CD4-positive, alpha-beta memory T cell (primary cell): ENCODE data around the gene PIGA. TPM values are rescaled to one million over a fixed set of nuclear protein-coding genes. Genes with fewer than 3 reads are reported as not detected.

ENCODE experiments used
- CTCF ChIA-PET: fragments of 350-600 bp; sonication (Branson Sonifier 250); formaldehyde crosslinking; loops from one replicate; lab custom pipeline; 2021; ENCODE audit warnings: inconsistent platforms; ENCODE audit not compliant: partially characterized antibody; lab: Charles Lee
- POLR2A ChIA-PET: fragments of 350-600 bp; sonication (Branson Sonifier 250); formaldehyde crosslinking; loops from one replicate; lab custom pipeline; 2021; ENCODE audit not compliant: partially characterized antibody; lab: Charles Lee
- DNase-seq, 5 donors: peaks; one replicate each; pipeline versions ENCODE4 v3.0.0 to v3.0.0-alpha.2; 2020 to 2022; ENCODE audit warnings: mixed read lengths in 1 of 5
- H3K27ac ChIP-seq: one replicate; pipeline ENCODE4 v1.7.0; 2013; ENCODE audit warnings: low read depth, low read length
- H3K27me3 ChIP-seq: 2 replicates; pipeline ENCODE4 v1.7.0; 2013; ENCODE audit warnings: mild to moderate bottlenecking, low read length, moderate library complexity; ENCODE audit not compliant: insufficient read depth
- H3K36me3 ChIP-seq: 2 replicates; pipeline ENCODE4 v1.7.0; 2013; ENCODE audit warnings: mild to moderate bottlenecking, low read length, moderate library complexity; ENCODE audit not compliant: insufficient read depth
- H3K4me1 ChIP-seq: 2 replicates; pipeline ENCODE4 v1.7.0; 2013; ENCODE audit warnings: mild to moderate bottlenecking, low read length, moderate library complexity; ENCODE audit not compliant: insufficient read depth
- H3K4me3 ChIP-seq, 2 donors: one replicate each; pipeline ENCODE4 v1.7.0; 2013; ENCODE audit warnings: low read length in 2 of 2, mild to moderate bottlenecking in 1 of 2
- H3K9me3 ChIP-seq, 2 donors: one replicate each; pipeline ENCODE4 v1.7.0; 2013; ENCODE audit warnings: low read length in 2 of 2, control low read depth in 1 of 2; ENCODE audit not compliant: control insufficient read depth in 1 of 2
- H3K27ac Mint-ChIP-seq, 7 donors: one replicate each; pipeline ENCODE4 v1.8.0; 2020 to 2021; ENCODE audit warnings: mixed read lengths in 7 of 7, mild to moderate bottlenecking in 6 of 7, inconsistent platforms in 3 of 7, moderate library complexity in 3 of 7
- H3K27me3 Mint-ChIP-seq, 2 donors: one replicate each; pipeline ENCODE4 v1.8.0; 2020 to 2021; ENCODE audit warnings: mixed read lengths in 2 of 2
- H3K36me3 Mint-ChIP-seq, 2 donors: one replicate each; pipeline ENCODE4 v1.8.0; 2020 to 2021; ENCODE audit warnings: mixed read lengths in 2 of 2, inconsistent platforms in 1 of 2, mild to moderate bottlenecking in 1 of 2
- H3K4me1 Mint-ChIP-seq, 4 donors: one replicate each; pipeline ENCODE4 v1.8.0; 2020 to 2021; ENCODE audit warnings: mixed read lengths in 4 of 4, mild to moderate bottlenecking in 1 of 4
- H3K4me3 Mint-ChIP-seq, 8 donors: one replicate each; pipeline ENCODE4 v1.8.0; 2020 to 2021; ENCODE audit warnings: mixed read lengths in 8 of 8, mild to moderate bottlenecking in 7 of 8, moderate library complexity in 6 of 8, inconsistent platforms in 3 of 8
- H3K9me3 Mint-ChIP-seq, 8 donors: one replicate each; pipeline ENCODE4 v1.8.0; 2020 to 2021; ENCODE audit warnings: mixed read lengths in 8 of 8, mild to moderate bottlenecking in 5 of 8, inconsistent platforms in 3 of 8, moderate library complexity in 1 of 8
- intact Hi-C: fragments of 100-400 bp; cut with micrococcal nuclease; formaldehyde crosslinking; loops from one replicate; pipeline ENCODE4 v1.15.1; 2023
- polyA plus RNA-seq, 2 donors: library from polyadenylated mRNA; unstranded; fragments of 300-500 nt; fragmentation: Illumina TruSeq; gene quantifications; one replicate each; pipeline ENCODE4 v1.2.3, GENCODE V29; 2021
- total RNA-seq, 2 experiments: library from RNA; stranded (reverse); gene quantifications; one replicate each; pipeline ENCODE4 v1.2.3, GENCODE V29; 2021

The PIGA gene
- total and polyA plus RNA-seq, 4 experiments from 2014 or later = 6.4 to 32.3 (median 18.0) TPM

GRCh38 chrX:15322072-15322471, 13.3 kb downstream of the PIGA start:
- Mint-ChIP-seq H3K4me3 (no peak overlapping the region), H3K36me3 (peaks cover 16 to 46% of the 10 kb centered on the region in 2 donors), H3K27me3 (no peaks in the 10 kb centered on the region), H3K9me3 (no peaks in the 10 kb centered on the region), H3K4me1 (no peaks in the 10 kb centered on the region), H3K27ac (no peak overlapping the region)
- ChIA-PET CTCF (no interaction called here), POLR2A (no interaction called here)
- DNase-seq = no peak
- Histone ChIP-seq H3K27ac (no peak overlapping the region), H3K9me3 (no peaks in the 10 kb centered on the region), H3K27me3 (no peaks in the 10 kb centered on the region), H3K4me1 (no peaks in the 10 kb centered on the region), H3K36me3 (peaks cover 4% of the 10 kb centered on the region), H3K4me3 (no peak overlapping the region)
- intact Hi-C loops = no loop called here

- H3K27ac Mint-ChIP-seq = peak overlapping the region in 1 of 7 donors; percentile 48
Observed at GRCh38 chrX:15321447-15321846, 13.9 kb downstream of the PIGA start.

GRCh38 chrX:15320297-15320696, 15.0 kb downstream of the PIGA start:
- no peak for DNase-seq
- no peaks in the 10 kb centered on the region for H3K27me3 ChIP-seq
- H3K4me3 Mint-ChIP-seq = no peak overlapping the region
- intact Hi-C loops = no loop called here
- CTCF ChIA-PET = no interaction called here
- no peaks in the 10 kb centered on the region for H3K4me1 ChIP-seq
- H3K27me3 Mint-ChIP-seq = no peaks in the 10 kb centered on the region
- peaks cover 16 to 46% of the 10 kb centered on the region in 2 donors for H3K36me3 Mint-ChIP-seq
- H3K4me1 Mint-ChIP-seq = no peaks in the 10 kb centered on the region
- no peak overlapping the region for H3K27ac ChIP-seq
- peaks cover 4% of the 10 kb centered on the region for H3K36me3 ChIP-seq
- no peak overlapping the region for H3K27ac Mint-ChIP-seq
- no peaks in the 10 kb centered on the region for H3K9me3 Mint-ChIP-seq
- no peaks in the 10 kb centered on the region for H3K9me3 ChIP-seq
- H3K4me3 ChIP-seq = no peak overlapping the region
- POLR2A ChIA-PET = no interaction called here

More at GRCh38 chrX:15321447-15321846, 13.9 kb downstream of the PIGA start:
- Histone ChIP-seq H3K4me3 (no peak overlapping the region), H3K36me3 (peaks cover 4% of the 10 kb centered on the region), H3K27ac (no peak overlapping the region), H3K27me3 (no peaks in the 10 kb centered on the region), H3K9me3 (no peaks in the 10 kb centered on the region), H3K4me1 (no peaks in the 10 kb centered on the region)
- H3K9me3 Mint-ChIP-seq = no peaks in the 10 kb centered on the region
- no peaks in the 10 kb centered on the region for H3K27me3 Mint-ChIP-seq
- peaks cover 16 to 46% of the 10 kb centered on the region in 2 donors for H3K36me3 Mint-ChIP-seq
- no peaks in the 10 kb centered on the region for H3K4me1 Mint-ChIP-seq
- ChIA-PET CTCF (no interaction called here), POLR2A (no interaction called here)
- no peak for DNase-seq
- intact Hi-C loops = no loop called here
- no peak overlapping the region for H3K4me3 Mint-ChIP-seq

- intact Hi-C loops = no loop called here
- ChIA-PET POLR2A (no interaction called here), CTCF (no interaction called here)
- no peak overlapping the region for H3K4me3 ChIP-seq
- Mint-ChIP-seq H3K4me3 (no peak overlapping the region), H3K27me3 (no peaks in the 10 kb centered on the region), H3K4me1 (no peaks in the 10 kb centered on the region), H3K27ac (no peak overlapping the region), H3K36me3 (peaks cover 16 to 37% of the 10 kb centered on the region in 2 donors), H3K9me3 (no peaks in the 10 kb centered on the region)
- no peak for DNase-seq
- H3K4me1 ChIP-seq = no peaks in the 10 kb centered on the region
- no peaks in the 10 kb centered on the region for H3K9me3 ChIP-seq
- peaks cover 4% of the 10 kb centered on the region for H3K36me3 ChIP-seq
- no peak overlapping the region for H3K27ac ChIP-seq
- no peaks in the 10 kb centered on the region for H3K27me3 ChIP-seq
Observed at GRCh38 chrX:15319075-15319474, 16.2 kb downstream of the PIGA start.

GRCh38 chrX:15315509-15315908, 19.8 kb downstream of the PIGA start, which contains the start of gene ASB11:
ASB11 (minus strand) TSS chrX:15315640; CDS start chrX:15315605, 35 bp downstream.
- Mint-ChIP-seq H3K4me3 (no peak within 1 kb of the TSS), H3K27ac (no peak within 1 kb of the TSS), H3K27me3 (no peaks in the 10 kb centered on the region), H3K36me3 (peaks cover 6 to 10% of the 10 kb centered on the region in 2 donors), H3K4me1 (no peaks in the 10 kb centered on the region), H3K9me3 (no peaks in the 10 kb centered on the region)
- CTCF ChIA-PET = no interaction called here
- Histone ChIP-seq H3K9me3 (no peaks in the 10 kb centered on the region), H3K4me1 (no peaks in the 10 kb centered on the region), H3K4me3 (no peak within 1 kb of the TSS), H3K27ac (no peak within 1 kb of the TSS), H3K27me3 (no peaks in the 10 kb centered on the region), H3K36me3 (peaks cover under 1% of the 10 kb centered on the region)
- DNase-seq = no peak
- POLR2A ChIA-PET = no interaction called here
- intact Hi-C loops = no loop called here

GRCh38 chrX:15314472-15314871, 20.9 kb downstream of the PIGA start:
- Histone ChIP-seq H3K4me1 (no peaks in the 10 kb centered on the region), H3K9me3 (no peaks in the 10 kb centered on the region), H3K27ac (no peak overlapping the region), H3K27me3 (no peaks in the 10 kb centered on the region), H3K36me3 (no peaks in the 10 kb centered on the region), H3K4me3 (no peak overlapping the region)
- no peaks in the 10 kb centered on the region for H3K4me1 Mint-ChIP-seq
- no peak for DNase-seq
- H3K9me3 Mint-ChIP-seq = no peaks in the 10 kb centered on the region
- H3K36me3 Mint-ChIP-seq = peaks cover 6% of the 10 kb centered on the region in 2 donors
- CTCF ChIA-PET = no interaction called here
- peak overlapping the region in 1 of 7 donors; percentile 77 for H3K27ac Mint-ChIP-seq
- H3K4me3 Mint-ChIP-seq = no peak overlapping the region
- POLR2A ChIA-PET = no interaction called here
- H3K27me3 Mint-ChIP-seq = no peaks in the 10 kb centered on the region
- intact Hi-C loops = no loop called here

- Mint-ChIP-seq H3K4me1 (no peaks in the 10 kb centered on the region), H3K27ac (no peak overlapping the region), H3K4me3 (no peak overlapping the region), H3K9me3 (peaks cover 0 to 4% (median 0%) of the 10 kb centered on the region in 8 donors), H3K36me3 (no peaks in the 10 kb centered on the region), H3K27me3 (no peaks in the 10 kb centered on the region)
- Histone ChIP-seq H3K36me3 (no peaks in the 10 kb centered on the region), H3K27ac (no peak overlapping the region), H3K4me1 (no peaks in the 10 kb centered on the region), H3K9me3 (no peaks in the 10 kb centered on the region), H3K4me3 (no peak overlapping the region), H3K27me3 (no peaks in the 10 kb centered on the region)
- no peak for DNase-seq
- intact Hi-C loops = no loop called here
- ChIA-PET CTCF (no interaction called here), POLR2A (no interaction called here)
Observed at GRCh38 chrX:15311119-15311518, 24.2 kb downstream of the PIGA start.

- H3K27ac Mint-ChIP-seq = no peak overlapping the region
Observed at GRCh38 chrX:15310117-15310516, 25.2 kb downstream of the PIGA start.

More at GRCh38 chrX:15310117-15310516, 25.2 kb downstream of the PIGA start:
- Histone ChIP-seq H3K36me3 (no peaks in the 10 kb centered on the region), H3K9me3 (no peaks in the 10 kb centered on the region), H3K27ac (no peak overlapping the region), H3K27me3 (no peaks in the 10 kb centered on the region), H3K4me1 (no peaks in the 10 kb centered on the region), H3K4me3 (no peak overlapping the region)
- no peak for DNase-seq
- H3K36me3 Mint-ChIP-seq = no peaks in the 10 kb centered on the region
- intact Hi-C loops = no loop called here
- ChIA-PET POLR2A (no interaction called here), CTCF (no interaction called here)
- H3K9me3 Mint-ChIP-seq = peaks cover 0 to 4% (median 0%) of the 10 kb centered on the region in 8 donors
- H3K27me3 Mint-ChIP-seq = no peaks in the 10 kb centered on the region
- no peaks in the 10 kb centered on the region for H3K4me1 Mint-ChIP-seq
- no peak overlapping the region for H3K4me3 Mint-ChIP-seq
